Panc1 (cell line): ENCODE measurements around the gene ACSL1. TPM values are rescaled to one million over a fixed set of nuclear protein-coding genes. Genes with fewer than 3 reads are reported as not detected.

ENCODE experiments used
- ATAC-seq: fragments of 200-7000 bp; cut with Tn5 transposase; 2 replicates; pipeline ENCODE4 v1.9.1; 2020; ENCODE audit warnings: mild to moderate bottlenecking, moderate library complexity
- BruUV-seq: library from RNA; stranded (reverse); fragments of 400-500 nt; replicated peaks from 2 replicates; lab custom pipeline; 2021; lab: Mats Ljungman, UMichigan
- CTCF ChIA-PET: fragments of 300-600 bp; sonication (Branson Sonifier 250); formaldehyde crosslinking; loops from one replicate; lab custom pipeline; 2022; ENCODE audit warnings: antibody characterized with exemption; lab: Charles Lee
- POLR2A ChIA-PET: fragments of 300-600 bp; sonication (Branson Sonifier 250); formaldehyde crosslinking; loops from one replicate; lab custom pipeline; 2022; ENCODE audit warnings: antibody characterized with exemption; lab: Charles Lee
- DNase-seq: peaks from one replicate; pipeline ENCODE4 v3.0.0-alpha.2; 2010; ENCODE audit warnings: low read depth, low spot score
- H3K27ac ChIP-seq: 2 replicates; pipeline ENCODE4 v1.5.1; 2011; ENCODE audit warnings: mild to moderate bottlenecking, low read length, inconsistent platforms
- H3K27me3 ChIP-seq: fragments of 200-500 bp; sonication (Bioruptor generic); 2 replicates; pipeline ENCODE4 v1.6.0; 2014; ENCODE audit warnings: low read length, inconsistent platforms; ENCODE audit not compliant: control insufficient read depth, insufficient read depth
- H3K36me3 ChIP-seq: fragments of 200-500 bp; sonication (Bioruptor generic); 2 replicates; pipeline ENCODE4 v1.5.1; 2014; ENCODE audit warnings: inconsistent platforms, mild to moderate bottlenecking, low read length, moderate library complexity; ENCODE audit not compliant: control insufficient read depth, insufficient read depth
- H3K4me1 ChIP-seq: 2 replicates; pipeline ENCODE4 v1.5.1; 2011; ENCODE audit warnings: inconsistent platforms, mild to moderate bottlenecking, low read length, moderate library complexity; ENCODE audit not compliant: control insufficient read depth, insufficient read depth
- H3K4me3 ChIP-seq, 2 experiments: 2 replicates each; pipeline ENCODE4 v1.5.1; 2011 to 2012; ENCODE audit warnings: low read depth in 2 of 2, low read length in 2 of 2, mild to moderate bottlenecking in 2 of 2, inconsistent platforms in 1 of 2, moderate library complexity in 1 of 2
- H3K9me3 ChIP-seq: fragments of 200-500 bp; sonication (Bioruptor generic); 2 replicates; pipeline ENCODE4 v1.5.1; 2014; ENCODE audit warnings: low read depth, mild to moderate bottlenecking, inconsistent platforms, low read length, moderate library complexity; ENCODE audit not compliant: control insufficient read depth, insufficient read depth
- POLR2AphosphoS5 ChIP-seq: IDR thresholded peaks from 2 replicates; pipeline ENCODE4 v1.6.1; 2012; ENCODE audit warnings: mild to moderate bottlenecking, low read depth, low read length, moderate library complexity
- SIN3A ChIP-seq: IDR thresholded peaks from 2 replicates; pipeline ENCODE4 v1.6.1; 2012; ENCODE audit warnings: low read depth, mild to moderate bottlenecking, low read length, moderate library complexity, borderline replicate concordance; ENCODE audit not compliant: insufficient read depth
- TCF7L2 ChIP-seq: IDR thresholded peaks from 2 replicates; pipeline ENCODE4 v1.6.1; 2011; ENCODE audit warnings: mild to moderate bottlenecking, low read depth, low read length, inconsistent platforms
- in situ Hi-C: cut with HindIII; loops from 2 replicates; pipeline ENCODE4 v1.10.0; 2016; ENCODE audit warnings: low sequenced_read_pairs, low pct_unique_long_range_greater_than_20kb
- intact Hi-C: fragments of 100-400 bp; cut with micrococcal nuclease; formaldehyde crosslinking; loops from one replicate; pipeline ENCODE4 v1.10.0; 2022; ENCODE audit not compliant: unreplicated experiment
- total RNA-seq: library from RNA; stranded (reverse); gene quantifications from one replicate; pipeline ENCODE4 v1.2.1, GENCODE V29; 2021; ENCODE audit not compliant: unreplicated experiment
- TF ChIP-seq, protein P1 (sequence below): fragments of 450-650 bp; IDR thresholded peaks from 2 replicates; pipeline ENCODE4 v1.5.1; 2017; ENCODE audit warnings: mild to moderate bottlenecking
- TF ChIP-seq, protein P2 (sequence below), 2 experiments: IDR thresholded peaks; 2 replicates each; pipeline ENCODE4 v1.6.1; 2011 to 2012; ENCODE audit warnings: low read depth in 2 of 2, control low read depth in 1 of 2, low read length in 1 of 2, mild to moderate bottlenecking in 1 of 2, moderate library complexity in 1 of 2; ENCODE audit not compliant: insufficient read depth in 1 of 2

The ACSL1 gene
- total RNA-seq, 1 experiment from 2014 or later: 15.4 TPM

DNA sequence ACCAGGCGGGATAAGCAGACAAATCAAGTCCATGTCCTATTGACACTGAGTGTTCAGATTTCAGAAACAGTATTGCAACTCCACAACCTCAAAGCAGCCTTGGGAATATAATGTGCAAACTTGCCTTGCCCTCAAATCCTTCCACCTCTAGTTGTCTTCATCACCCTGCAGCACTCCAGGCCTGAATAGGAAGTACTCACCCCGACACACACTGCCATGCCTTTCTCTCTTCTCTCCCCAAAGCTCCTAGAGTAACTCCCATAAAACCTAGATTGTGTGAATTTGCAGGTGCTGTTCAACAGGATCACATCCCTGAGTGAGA, 19.6 kb downstream of the ACSL1 start:
- H3K9me3 ChIP-seq: no peaks in the 10 kb centered on the region
- H3K36me3 ChIP-seq: no peaks in the 10 kb centered on the region
- POLR2A ChIA-PET: no interaction called here
- TF ChIP-seq, protein P1, sequence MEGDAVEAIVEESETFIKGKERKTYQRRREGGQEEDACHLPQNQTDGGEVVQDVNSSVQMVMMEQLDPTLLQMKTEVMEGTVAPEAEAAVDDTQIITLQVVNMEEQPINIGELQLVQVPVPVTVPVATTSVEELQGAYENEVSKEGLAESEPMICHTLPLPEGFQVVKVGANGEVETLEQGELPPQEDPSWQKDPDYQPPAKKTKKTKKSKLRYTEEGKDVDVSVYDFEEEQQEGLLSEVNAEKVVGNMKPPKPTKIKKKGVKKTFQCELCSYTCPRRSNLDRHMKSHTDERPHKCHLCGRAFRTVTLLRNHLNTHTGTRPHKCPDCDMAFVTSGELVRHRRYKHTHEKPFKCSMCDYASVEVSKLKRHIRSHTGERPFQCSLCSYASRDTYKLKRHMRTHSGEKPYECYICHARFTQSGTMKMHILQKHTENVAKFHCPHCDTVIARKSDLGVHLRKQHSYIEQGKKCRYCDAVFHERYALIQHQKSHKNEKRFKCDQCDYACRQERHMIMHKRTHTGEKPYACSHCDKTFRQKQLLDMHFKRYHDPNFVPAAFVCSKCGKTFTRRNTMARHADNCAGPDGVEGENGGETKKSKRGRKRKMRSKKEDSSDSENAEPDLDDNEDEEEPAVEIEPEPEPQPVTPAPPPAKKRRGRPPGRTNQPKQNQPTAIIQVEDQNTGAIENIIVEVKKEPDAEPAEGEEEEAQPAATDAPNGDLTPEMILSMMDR: no peak
- TF ChIP-seq POLR2AphosphoS5: no peak
- no peaks in the 10 kb centered on the region for H3K27me3 ChIP-seq
- H3K4me1 ChIP-seq: peaks cover 8% of the 10 kb centered on the region; the same call in 1 of the 2 replicates
- H3K4me3 ChIP-seq: no peak overlapping the region
- CTCF ChIA-PET: no interaction called here
- BruUV-seq: no TSS peak
- ATAC-seq (no peak), DNase-seq (no peak)
- in situ Hi-C loops (no loop called here), intact Hi-C loops (no loop called here)
- H3K27ac ChIP-seq: no peak overlapping the region

DNA sequence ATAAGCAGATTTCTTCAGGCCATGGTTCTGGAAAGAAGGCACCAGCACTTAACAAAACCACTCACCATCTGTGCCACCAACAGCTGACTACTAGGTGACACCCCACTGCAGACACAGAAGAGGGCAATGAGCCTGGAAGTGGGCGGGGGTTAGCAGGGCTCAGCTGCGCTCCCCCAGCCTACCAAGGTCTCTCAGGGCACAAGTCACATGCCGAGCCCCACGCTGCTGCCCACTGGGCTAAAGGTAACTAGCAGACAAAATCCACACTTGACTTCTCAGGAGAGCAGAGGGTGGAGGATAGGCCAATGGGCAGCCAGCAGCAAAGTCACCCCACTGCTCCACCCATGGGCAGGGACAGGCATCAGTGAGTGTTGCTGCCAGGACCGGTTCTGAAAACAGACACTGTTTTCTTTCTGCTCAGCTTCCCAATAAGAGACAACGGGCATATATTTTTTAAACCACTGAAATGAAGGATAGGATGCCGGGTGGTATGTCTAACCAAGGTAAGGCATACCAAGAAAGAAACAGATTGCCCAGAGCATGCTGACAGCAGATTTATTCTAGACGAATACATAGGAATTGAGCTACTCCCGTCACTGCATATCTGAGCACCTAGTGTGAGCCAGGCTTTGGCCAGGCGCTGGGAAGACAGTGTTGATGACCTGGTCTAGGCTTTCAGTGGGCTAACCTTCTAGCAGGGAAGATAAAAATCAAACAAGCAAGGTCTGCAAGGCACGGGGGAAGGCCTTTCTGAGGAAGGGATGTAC, 20.1 kb downstream of the ACSL1 start:
- DNase-seq (no peak), ATAC-seq (no peak)
- TF ChIP-seq, protein P2, sequence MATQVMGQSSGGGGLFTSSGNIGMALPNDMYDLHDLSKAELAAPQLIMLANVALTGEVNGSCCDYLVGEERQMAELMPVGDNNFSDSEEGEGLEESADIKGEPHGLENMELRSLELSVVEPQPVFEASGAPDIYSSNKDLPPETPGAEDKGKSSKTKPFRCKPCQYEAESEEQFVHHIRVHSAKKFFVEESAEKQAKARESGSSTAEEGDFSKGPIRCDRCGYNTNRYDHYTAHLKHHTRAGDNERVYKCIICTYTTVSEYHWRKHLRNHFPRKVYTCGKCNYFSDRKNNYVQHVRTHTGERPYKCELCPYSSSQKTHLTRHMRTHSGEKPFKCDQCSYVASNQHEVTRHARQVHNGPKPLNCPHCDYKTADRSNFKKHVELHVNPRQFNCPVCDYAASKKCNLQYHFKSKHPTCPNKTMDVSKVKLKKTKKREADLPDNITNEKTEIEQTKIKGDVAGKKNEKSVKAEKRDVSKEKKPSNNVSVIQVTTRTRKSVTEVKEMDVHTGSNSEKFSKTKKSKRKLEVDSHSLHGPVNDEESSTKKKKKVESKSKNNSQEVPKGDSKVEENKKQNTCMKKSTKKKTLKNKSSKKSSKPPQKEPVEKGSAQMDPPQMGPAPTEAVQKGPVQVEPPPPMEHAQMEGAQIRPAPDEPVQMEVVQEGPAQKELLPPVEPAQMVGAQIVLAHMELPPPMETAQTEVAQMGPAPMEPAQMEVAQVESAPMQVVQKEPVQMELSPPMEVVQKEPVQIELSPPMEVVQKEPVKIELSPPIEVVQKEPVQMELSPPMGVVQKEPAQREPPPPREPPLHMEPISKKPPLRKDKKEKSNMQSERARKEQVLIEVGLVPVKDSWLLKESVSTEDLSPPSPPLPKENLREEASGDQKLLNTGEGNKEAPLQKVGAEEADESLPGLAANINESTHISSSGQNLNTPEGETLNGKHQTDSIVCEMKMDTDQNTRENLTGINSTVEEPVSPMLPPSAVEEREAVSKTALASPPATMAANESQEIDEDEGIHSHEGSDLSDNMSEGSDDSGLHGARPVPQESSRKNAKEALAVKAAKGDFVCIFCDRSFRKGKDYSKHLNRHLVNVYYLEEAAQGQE (IDR thresholded peaks at IDR 0.05; ENCODE audit: insufficient read depth in 1 of 2, low read depth in 2 of 2, low read length in 1 of 2): no peak
- TF ChIP-seq, protein P1: no peak
- no peak for TF ChIP-seq POLR2AphosphoS5
- no peak for TF ChIP-seq TCF7L2
- TF ChIP-seq SIN3A: no peak
- in situ Hi-C loops (no loop called here), intact Hi-C loops (no loop called here)
- no peaks in the 10 kb centered on the region for H3K27me3 ChIP-seq
- no peak overlapping the region for H3K4me3 ChIP-seq
- no TSS peak for BruUV-seq
- POLR2A ChIA-PET: no interaction called here
- H3K27ac ChIP-seq: no peak overlapping the region
- no peaks in the 10 kb centered on the region for H3K36me3 ChIP-seq
- no peaks in the 10 kb centered on the region for H3K9me3 ChIP-seq
- CTCF ChIA-PET: no interaction called here
- peaks cover 8% of the 10 kb centered on the region; the same call in 1 of the 2 replicates for H3K4me1 ChIP-seq
